ENCODE data around the gene GPR26. TPM values are rescaled to one million over a fixed set of nuclear protein-coding genes. Genes with fewer than 3 reads are reported as not detected.

GPR26 gene
- total RNA-seq, 4 donors from 2014 or later: not detected

- no peak for TF ChIP-seq CTCF (IDR thresholded peaks at IDR 0.05; ENCODE audit: low read depth)
Observed at GRCh38 chr10:123636598-123637325, 29.4 kb upstream of the GPR26 start.

GRCh38 chr10:123637326-123637880, 28.8 kb upstream of the GPR26 start:
- no peak for TF ChIP-seq CTCF (IDR thresholded peaks at IDR 0.05; ENCODE audit: low read depth)

- TF ChIP-seq CTCF (IDR thresholded peaks at IDR 0.05; ENCODE audit: low read depth): no peak
Observed at GRCh38 chr10:123639131-123639530, 27.0 kb upstream of the GPR26 start.

GRCh38 chr10:123640016-123640535, 26.1 kb upstream of the GPR26 start:
- TF ChIP-seq CTCF (IDR thresholded peaks at IDR 0.05; ENCODE audit: low read depth): no peak

GRCh38 chr10:123642293-123642692, 23.9 kb upstream of the GPR26 start:
- no peak for TF ChIP-seq CTCF (IDR thresholded peaks at IDR 0.05; ENCODE audit: low read depth)

GRCh38 chr10:123642697-123643096, 23.5 kb upstream of the GPR26 start:
- TF ChIP-seq CTCF (IDR thresholded peaks at IDR 0.05; ENCODE audit: low read depth): no peak

GRCh38 chr10:123643315-123643714, 22.8 kb upstream of the GPR26 start:
- no peak for TF ChIP-seq CTCF (IDR thresholded peaks at IDR 0.05; ENCODE audit: low read depth)
